GM12801 (cell line): ENCODE measurements around the gene ACYP2.

Experiments used
- CTCF ChIP-seq: IDR thresholded peaks from one replicate; pipeline ENCODE4 v1.5.1; 2011; ENCODE audit warnings: control low read depth; ENCODE audit not compliant: insufficient read length; ENCODE audit errors: extremely low read depth

Gene ACYP2

GRCh38 chr2:54158311-54158710, 42.9 kb downstream of the ACYP2 start:
- TF ChIP-seq CTCF = no peak

- TF ChIP-seq CTCF = no peak
Measured at GRCh38 chr2:54161660-54162424, 46.4 kb downstream of the ACYP2 start.

- no peak for TF ChIP-seq CTCF
Measured at GRCh38 chr2:54164106-54164505, 48.7 kb downstream of the ACYP2 start.

GRCh38 chr2:54166121-54166773, 50.8 kb downstream of the ACYP2 start:
- no peak for TF ChIP-seq CTCF

GRCh38 chr2:54176577-54176976, 61.2 kb downstream of the ACYP2 start:
- TF ChIP-seq CTCF = no peak

- TF ChIP-seq CTCF = no peak
Measured at GRCh38 chr2:54183281-54183680, 67.9 kb downstream of the ACYP2 start.

- no peak for TF ChIP-seq CTCF
Measured at GRCh38 chr2:54183972-54184371, 68.6 kb downstream of the ACYP2 start.
